Esophagus squamous epithelium (tissue), 5 donors: ENCODE measurements around the gene HSPA1L. TPM values are rescaled to one million over a fixed set of nuclear protein-coding genes. Genes with fewer than 3 reads are reported as not detected.

Experiments
- DNase-seq: peaks from one replicate; lab custom pipeline; 2025; lab: John Stamatoyannopoulos, UW
- H3K27ac ChIP-seq, 4 donors: fragments of 200-600 bp; sonication (generic); one replicate each; pipeline ENCODE4 v1.5.1; 2016 to 2019; ENCODE audit warnings: mild to moderate bottlenecking in 1 of 4
- H3K27me3 ChIP-seq, 4 donors: fragments of 200-600 bp; sonication (generic); 1 replicate in 3 of 4; 2 replicates in 1 of 4; pipeline versions ENCODE4 v1.5.1 to v1.6.0; 2017 to 2021; ENCODE audit warnings: antibody characterized with exemption in 1 of 4
- H3K36me3 ChIP-seq, 3 donors: fragments of 200-600 bp; sonication (generic); one replicate each; pipeline ENCODE4 v1.5.1; 2016 to 2019
- H3K4me1 ChIP-seq, 3 donors: fragments of 200-600 bp; sonication (generic); one replicate each; pipeline ENCODE4 v1.5.1; 2017 to 2019
- H3K4me3 ChIP-seq, 4 donors: fragments of 200-600 bp; sonication (generic); 1 replicate in 3 of 4; 2 replicates in 1 of 4; pipeline ENCODE4 v1.5.1; 2016 to 2019; ENCODE audit warnings: mild to moderate bottlenecking in 2 of 4, moderate library complexity in 1 of 4
- H3K9me3 ChIP-seq, 3 donors: fragments of 200-600 bp; sonication (generic); one replicate each; pipeline ENCODE4 v1.5.1; 2016 to 2019
- POLR2A ChIP-seq, 4 donors: fragments of 450-650 bp; IDR thresholded peaks; one replicate each; pipeline ENCODE4 v1.6.1; 2017; ENCODE audit warnings: antibody characterized with exemption in 4 of 4, mild to moderate bottlenecking in 4 of 4, moderate library complexity in 3 of 4
- WGBS, 2 donors: methylation state at CpG; one replicate each; pipeline ENCODE4 v1.1.5; 2018; 5-methylcytosine and 5-hydroxymethylcytosine counted together
- intact Hi-C: fragments of 100-400 bp; cut with DNase I; formaldehyde crosslinking; loops from one replicate; pipeline ENCODE4 v1.15.0; 2022
- total RNA-seq, 4 donors: library from RNA; depleted of rRNA; stranded (reverse); fragments of >200 nt; gene quantifications; one replicate each; pipeline ENCODE4 v1.1.0, GENCODE V29; 2016
- TF ChIP-seq, protein P1 (sequence below), 6 experiments: fragments of 450-650 bp in 4 of 6; fragments of 200-600 bp in 2 of 6; sonication (generic) in 2 of 6; IDR thresholded peaks; one replicate each; pipeline ENCODE4 v1.5.1; 2016 to 2019; ENCODE audit warnings: antibody characterized with exemption in 6 of 6, mild to moderate bottlenecking in 4 of 6, moderate library complexity in 4 of 6
- donor health status: DM: yes; HTN: yes; CAD: no.

The HSPA1L gene
- total RNA-seq, 4 donors from 2014 or later = 0.35 to 0.97 (median 0.57) TPM

GRCh38 chr6:31765559-31765909 lies 49.5 kb downstream of the HSPA1L start:
- H3K4me3 ChIP-seq = no peak overlapping the region
- no peak for DNase-seq
- no peak overlapping the region for H3K27ac ChIP-seq
- peaks cover 0 to 12% (median 0%) of the 10 kb centered on the region in 3 donors for H3K36me3 ChIP-seq
- no peak for TF ChIP-seq POLR2A (IDR thresholded peaks at IDR 0.05)
- TF ChIP-seq, protein P1, sequence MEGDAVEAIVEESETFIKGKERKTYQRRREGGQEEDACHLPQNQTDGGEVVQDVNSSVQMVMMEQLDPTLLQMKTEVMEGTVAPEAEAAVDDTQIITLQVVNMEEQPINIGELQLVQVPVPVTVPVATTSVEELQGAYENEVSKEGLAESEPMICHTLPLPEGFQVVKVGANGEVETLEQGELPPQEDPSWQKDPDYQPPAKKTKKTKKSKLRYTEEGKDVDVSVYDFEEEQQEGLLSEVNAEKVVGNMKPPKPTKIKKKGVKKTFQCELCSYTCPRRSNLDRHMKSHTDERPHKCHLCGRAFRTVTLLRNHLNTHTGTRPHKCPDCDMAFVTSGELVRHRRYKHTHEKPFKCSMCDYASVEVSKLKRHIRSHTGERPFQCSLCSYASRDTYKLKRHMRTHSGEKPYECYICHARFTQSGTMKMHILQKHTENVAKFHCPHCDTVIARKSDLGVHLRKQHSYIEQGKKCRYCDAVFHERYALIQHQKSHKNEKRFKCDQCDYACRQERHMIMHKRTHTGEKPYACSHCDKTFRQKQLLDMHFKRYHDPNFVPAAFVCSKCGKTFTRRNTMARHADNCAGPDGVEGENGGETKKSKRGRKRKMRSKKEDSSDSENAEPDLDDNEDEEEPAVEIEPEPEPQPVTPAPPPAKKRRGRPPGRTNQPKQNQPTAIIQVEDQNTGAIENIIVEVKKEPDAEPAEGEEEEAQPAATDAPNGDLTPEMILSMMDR (IDR thresholded peaks at IDR 0.05) = no peak
- H3K9me3 ChIP-seq = no peaks in the 10 kb centered on the region
- H3K27me3 ChIP-seq = no peaks in the 10 kb centered on the region
- 85 to 86% methylated on average over 6 to 9 of the region's 9 CpGs for WGBS, 2 donors
- H3K4me1 ChIP-seq = peaks cover 3 to 38% (median 3%) of the 10 kb centered on the region in 3 donors
- intact Hi-C loops = loop anchor here (5.0 kb wide), 1 partner anchor 88 kb away; no protein-coding TSS in a partner anchor

GRCh38 chr6:31764198-31764597 lies 50.9 kb downstream of the HSPA1L start:
- Histone ChIP-seq H3K27ac (no peak overlapping the region), H3K4me1 (peaks cover 0 to 28% (median 3%) of the 10 kb centered on the region in 3 donors), H3K9me3 (no peaks in the 10 kb centered on the region), H3K36me3 (peaks cover 0 to 22% (median 0%) of the 10 kb centered on the region in 3 donors), H3K27me3 (no peaks in the 10 kb centered on the region), H3K4me3 (no peak overlapping the region)
- DNase-seq = no peak
- TF ChIP-seq POLR2A (IDR thresholded peaks at IDR 0.05) = no peak
- TF ChIP-seq, protein P1 (IDR thresholded peaks at IDR 0.05) = no peak
- WGBS, 2 donors = 77 to 84% methylated on average over 4 of the region's 4 CpGs
- intact Hi-C loops = no loop called here

DNA sequence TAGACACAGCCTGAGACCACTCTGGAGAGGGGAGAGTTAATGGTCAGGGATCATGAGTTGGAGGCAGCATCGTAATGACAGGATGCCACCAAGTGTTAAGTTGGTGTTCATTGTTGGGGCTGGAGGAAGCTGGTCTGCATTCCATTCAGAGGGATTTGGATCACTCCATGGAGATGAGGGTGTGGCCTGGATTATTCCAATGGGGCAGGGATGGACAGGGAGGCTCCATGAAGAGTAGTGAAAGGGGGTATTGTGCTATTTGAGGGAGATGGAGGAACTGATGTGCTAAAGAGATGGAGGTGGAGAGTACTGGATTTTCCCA lies 51.5 kb downstream of the HSPA1L start:
- WGBS, 2 donors = 0 to 30% methylated on average over 1 of the region's 1 CpG
- H3K9me3 ChIP-seq = no peaks in the 10 kb centered on the region
- no peak overlapping the region for H3K4me3 ChIP-seq
- no peak for DNase-seq
- H3K27ac ChIP-seq = peak overlapping the region in 2 of 4 donors; percentile 33 to 49
- no peaks in the 10 kb centered on the region for H3K27me3 ChIP-seq
- H3K4me1 ChIP-seq = peaks cover 0 to 28% (median 3%) of the 10 kb centered on the region in 3 donors
- peaks cover 0 to 22% (median 0%) of the 10 kb centered on the region in 3 donors for H3K36me3 ChIP-seq
- TF ChIP-seq, protein P1 (IDR thresholded peaks at IDR 0.05) = no peak
- TF ChIP-seq POLR2A (IDR thresholded peaks at IDR 0.05) = no peak
- intact Hi-C loops = no loop called here

- 62 to 78% methylated on average over 2 to 4 of the region's 8 CpGs for WGBS, 2 donors
- peaks cover 0 to 28% (median 3%) of the 10 kb centered on the region in 3 donors for H3K4me1 ChIP-seq
- no peaks in the 10 kb centered on the region for H3K9me3 ChIP-seq
- H3K4me3 ChIP-seq = no peak overlapping the region
- H3K27me3 ChIP-seq = no peaks in the 10 kb centered on the region
- TF ChIP-seq, protein P1 (IDR thresholded peaks at IDR 0.05) = no peak
- no peak for TF ChIP-seq POLR2A (IDR thresholded peaks at IDR 0.05)
- no peak for DNase-seq
- peaks cover 0 to 22% (median 0%) of the 10 kb centered on the region in 3 donors for H3K36me3 ChIP-seq
- peak overlapping the region in 2 of 4 donors; percentile 33 to 49 for H3K27ac ChIP-seq
- intact Hi-C loops = no loop called here
Measured at GRCh38 chr6:31762878-31763618, 52.0 kb downstream of the HSPA1L start.

DNA sequence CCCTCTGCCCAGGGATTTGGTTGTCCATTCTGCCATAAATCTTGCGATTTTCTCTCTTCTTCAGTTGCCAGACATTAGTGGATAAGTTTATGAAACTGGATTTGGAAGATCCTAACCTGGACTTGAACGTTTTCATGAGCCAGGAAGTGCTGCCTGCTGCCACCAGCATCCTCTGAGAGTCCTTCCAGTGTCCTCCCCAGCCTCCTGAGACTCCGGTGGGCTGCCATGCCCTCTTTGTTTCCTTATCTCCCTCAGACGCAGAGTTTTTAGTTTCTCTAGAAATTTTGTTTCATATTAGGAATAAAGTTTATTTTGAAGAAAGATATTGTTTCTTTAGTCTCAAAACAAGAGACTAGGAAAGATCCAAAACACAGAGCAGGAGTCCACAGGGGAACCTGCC lies 52.7 kb downstream of the HSPA1L start, which contains the start of gene SAPCD1:
TSS of gene SAPCD1 (plus strand) at position 301 of the 400 bp plus-strand sequence. CDS start 399 bp downstream, outside the sequence.
- TF ChIP-seq POLR2A (IDR thresholded peaks at IDR 0.05) = no peak
- TF ChIP-seq, protein P1 (IDR thresholded peaks at IDR 0.05) = no peak
- DNase-seq = no peak
- H3K9me3 ChIP-seq = no peaks in the 10 kb centered on the region
- H3K4me1 ChIP-seq = peaks cover 0 to 28% (median 3%) of the 10 kb centered on the region in 3 donors
- intact Hi-C loops = no loop called here
- no peak within 1 kb of the TSS for H3K4me3 ChIP-seq
- peaks cover 0 to 22% (median 0%) of the 10 kb centered on the region in 3 donors for H3K36me3 ChIP-seq
- H3K27ac ChIP-seq = peak within 1 kb of the TSS in 2 of 4 donors; percentile 33 to 49
- WGBS, 2 donors = 67 to 77% methylated on average over 4 of the region's 4 CpGs
- H3K27me3 ChIP-seq = no peaks in the 10 kb centered on the region
